DMS 273 (cell line): ENCODE measurements around the gene AIPL1.

Source experiments
- DNase-seq: peaks from one replicate; lab custom pipeline; 2025; ENCODE audit not compliant: unreplicated experiment; lab: John Stamatoyannopoulos, UW

Gene AIPL1

GRCh38 chr17:6421700-6422604, 13.0 kb downstream of the AIPL1 start:
- DNase-seq = peak; percentile 82

GRCh38 chr17:6420173-6420641, 14.7 kb downstream of the AIPL1 start:
- peak; percentile 43 for DNase-seq

DNA sequence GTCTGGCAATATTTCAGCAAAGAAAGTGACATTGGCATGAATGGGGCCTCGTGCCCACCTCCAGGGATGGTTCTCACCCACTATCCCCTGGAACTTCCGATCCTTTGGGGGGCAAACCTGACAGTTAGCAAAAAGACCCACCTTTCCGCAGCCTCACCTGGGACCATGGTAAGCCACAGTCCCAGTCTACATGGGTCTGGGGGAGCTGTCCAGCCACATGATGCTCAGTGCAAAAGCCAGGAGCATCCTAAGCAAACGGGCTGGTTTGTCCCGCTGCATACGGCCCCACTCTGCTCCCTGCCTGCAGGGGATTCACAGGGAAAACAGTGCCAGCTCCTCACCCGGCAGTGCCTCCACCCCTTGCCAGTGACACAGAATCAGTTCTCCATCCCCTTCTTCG, 19.3 kb downstream of the AIPL1 start:
- DNase-seq = no peak

DNA sequence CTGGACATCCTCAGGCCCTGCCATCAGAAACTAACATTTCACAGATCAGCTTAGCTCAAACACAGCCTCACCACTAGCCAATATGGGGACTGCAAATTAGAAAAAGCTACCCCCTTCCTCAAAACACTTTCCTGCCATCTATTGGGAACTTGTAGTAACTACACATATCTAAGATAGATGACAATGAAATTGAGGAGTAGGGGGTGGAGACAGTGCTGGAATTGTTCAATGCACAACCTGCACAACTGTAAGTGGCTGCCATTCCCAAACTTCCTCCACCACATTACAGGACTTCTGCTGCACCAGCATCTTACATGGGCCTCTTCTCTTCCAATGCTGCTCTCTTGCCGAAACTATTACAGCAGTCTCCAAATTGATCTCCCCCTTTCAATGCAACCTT, 21.9 kb downstream of the AIPL1 start:
- DNase-seq = peak; percentile 71

GRCh38 chr17:6408735-6409134, 26.2 kb downstream of the AIPL1 start:
- DNase-seq = no peak

- no peak for DNase-seq
Observed at GRCh38 chr17:6408276-6408675, 26.6 kb downstream of the AIPL1 start.

- no peak for DNase-seq
Observed at GRCh38 chr17:6402258-6402657, 32.7 kb downstream of the AIPL1 start.

- DNase-seq = no peak
Observed at GRCh38 chr17:6398955-6399354, 36.0 kb downstream of the AIPL1 start.

GRCh38 chr17:6394055-6394606, 40.8 kb downstream of the AIPL1 start:
- DNase-seq = no peak

GRCh38 chr17:6393351-6393952, 41.5 kb downstream of the AIPL1 start:
- DNase-seq = peak; percentile 18

DNA sequence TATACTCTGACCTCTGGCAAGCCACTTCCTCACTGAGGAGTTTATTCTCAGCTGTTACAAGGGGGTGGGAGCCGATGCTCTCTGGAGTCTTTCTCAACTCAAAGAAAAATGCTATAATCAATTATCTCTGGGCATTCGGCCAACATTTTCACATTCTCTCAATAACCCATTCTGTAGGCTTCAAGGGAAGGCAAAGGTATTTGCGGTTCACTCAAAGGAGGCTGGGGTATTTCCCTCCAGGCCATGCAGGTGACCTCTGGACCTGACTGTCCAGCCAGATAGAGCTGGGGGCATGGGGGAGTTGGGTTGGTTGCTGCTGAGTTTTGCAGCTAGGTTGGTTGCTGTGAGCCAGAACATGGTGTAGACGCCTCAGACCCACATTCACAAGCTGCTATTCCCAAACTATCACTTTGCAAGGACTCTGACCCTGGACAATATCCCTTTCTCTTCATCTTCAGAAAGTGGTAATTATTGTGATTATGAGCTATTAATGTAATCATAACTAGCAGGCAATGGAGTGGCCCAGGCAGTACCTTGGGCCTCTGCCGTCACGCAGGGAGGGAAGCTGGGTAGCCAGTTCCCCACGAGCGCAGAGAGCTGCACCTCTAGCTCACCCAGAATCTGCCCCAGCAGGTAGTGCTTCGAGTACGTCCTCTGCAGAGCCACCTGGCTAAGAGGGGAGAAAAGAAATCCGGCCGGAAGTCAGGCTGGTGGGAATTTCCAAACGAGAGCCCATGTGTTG, 42.1 kb downstream of the AIPL1 start:
- no peak for DNase-seq

GRCh38 chr17:6388416-6388815, 46.5 kb downstream of the AIPL1 start:
- DNase-seq = no peak

- no peak for DNase-seq
Observed at GRCh38 chr17:6387858-6388257, 47.1 kb downstream of the AIPL1 start.

GRCh38 chr17:6387442-6387841, 47.5 kb downstream of the AIPL1 start:
- DNase-seq = no peak

DNA sequence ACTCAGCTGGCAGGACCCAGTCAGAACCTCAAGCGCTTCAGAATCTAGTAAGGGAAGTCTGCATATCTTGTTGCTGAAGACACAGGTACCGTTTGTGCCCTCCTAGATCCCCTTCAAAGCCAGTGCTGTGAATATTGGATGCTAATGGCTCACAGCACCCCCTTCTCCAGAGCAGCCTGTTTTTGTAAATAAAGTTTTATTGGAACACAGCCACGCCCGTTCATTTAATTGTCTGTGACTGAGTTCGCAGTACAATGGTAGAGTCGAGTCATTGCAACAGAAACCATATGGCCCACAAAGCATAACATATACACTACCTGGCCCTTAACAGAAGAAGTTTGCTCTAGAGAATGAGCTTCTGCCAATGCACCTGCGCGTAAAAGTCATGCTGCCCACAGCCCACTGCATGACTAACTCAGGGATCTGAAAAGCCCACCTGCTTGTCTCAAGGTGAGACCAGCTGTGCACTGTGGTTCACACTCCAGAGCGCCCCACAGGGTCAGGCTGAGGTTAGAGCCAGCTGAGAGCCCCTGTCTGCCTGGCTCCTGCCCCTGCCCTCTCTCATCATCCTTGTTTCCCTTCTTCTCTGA, 48.8 kb downstream of the AIPL1 start:
- no peak for DNase-seq

- no peak for DNase-seq
Observed at GRCh38 chr17:6384481-6384880, 50.4 kb downstream of the AIPL1 start.

DNA sequence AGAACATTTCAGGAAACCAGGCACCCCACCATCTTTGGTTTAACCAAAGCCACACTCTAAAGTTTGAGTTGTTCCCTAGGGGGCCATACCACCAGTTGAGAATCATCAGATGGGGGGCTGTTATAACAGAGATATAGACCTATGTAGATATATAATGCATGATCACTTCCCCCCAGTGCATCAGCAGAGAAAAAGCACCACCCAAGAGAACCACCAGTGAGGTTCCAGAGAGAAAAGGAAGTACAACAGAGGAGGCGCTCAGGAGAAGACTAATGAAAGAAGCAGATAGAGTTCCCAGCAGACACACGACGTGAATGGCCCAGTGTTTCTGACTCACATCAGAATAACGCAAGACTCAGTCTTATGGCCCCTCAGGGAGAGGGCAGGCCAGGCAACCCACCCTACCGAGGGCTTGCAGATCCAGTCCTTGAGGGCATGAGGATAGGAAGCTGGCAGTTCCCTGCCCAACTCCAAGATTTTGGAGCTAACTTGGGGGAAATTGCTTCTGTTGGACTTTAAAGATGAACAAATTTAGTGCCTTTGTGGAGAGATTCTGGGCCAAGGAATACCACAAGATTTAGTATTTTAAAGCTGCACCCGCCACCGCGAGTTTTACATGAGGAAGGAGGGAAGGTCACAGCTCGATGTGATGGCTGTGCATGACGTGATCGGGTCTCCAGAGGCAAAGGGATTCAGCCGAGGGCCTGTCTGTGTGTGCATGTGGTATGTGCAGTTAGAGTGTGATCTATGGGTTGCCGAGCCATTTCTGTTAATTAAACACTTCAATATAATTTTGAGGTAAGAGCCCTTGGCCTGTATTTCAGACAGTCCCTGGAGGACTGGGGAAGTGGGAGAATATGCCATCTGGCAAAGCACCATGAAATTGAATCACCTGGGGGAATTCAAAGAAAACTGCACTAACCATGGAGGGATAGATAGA, 53.1 kb downstream of the AIPL1 start:
- no peak for DNase-seq

- DNase-seq = no peak
Observed at GRCh38 chr17:6380915-6381438, 53.9 kb downstream of the AIPL1 start.

DNA sequence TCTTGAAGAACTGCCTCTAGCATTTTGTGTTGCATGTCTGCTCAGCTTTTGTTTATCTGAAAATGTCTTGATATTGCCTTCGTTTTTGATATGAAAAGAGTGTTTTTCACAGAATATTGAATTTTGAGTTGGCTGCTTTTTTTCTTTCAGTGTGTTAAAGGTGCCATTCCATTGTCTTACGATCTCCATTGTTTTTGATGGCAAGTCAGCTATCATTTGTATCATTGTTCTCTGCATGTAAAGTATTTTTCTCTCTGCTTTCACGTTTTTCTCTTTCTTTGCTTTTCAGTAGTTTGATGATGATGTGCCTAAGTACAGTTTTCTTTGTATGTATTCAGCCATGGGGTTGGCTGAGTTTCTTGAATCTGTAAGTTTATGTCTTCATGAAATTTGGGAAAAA, 57.0 kb downstream of the AIPL1 start:
- no peak for DNase-seq

GRCh38 chr17:6376931-6377361, 58.0 kb downstream of the AIPL1 start:
- DNase-seq = no peak
